Measurements from ENCODE around the gene CTCFL. TPM values are rescaled to one million over a fixed set of nuclear protein-coding genes. Genes with fewer than 3 reads are reported as not detected.

Gene CTCFL
- total RNA-seq (2022; extraction: Qiagen RNA extraction; ENCODE audit: low read depth): not detected in 5 replicates

DNA sequence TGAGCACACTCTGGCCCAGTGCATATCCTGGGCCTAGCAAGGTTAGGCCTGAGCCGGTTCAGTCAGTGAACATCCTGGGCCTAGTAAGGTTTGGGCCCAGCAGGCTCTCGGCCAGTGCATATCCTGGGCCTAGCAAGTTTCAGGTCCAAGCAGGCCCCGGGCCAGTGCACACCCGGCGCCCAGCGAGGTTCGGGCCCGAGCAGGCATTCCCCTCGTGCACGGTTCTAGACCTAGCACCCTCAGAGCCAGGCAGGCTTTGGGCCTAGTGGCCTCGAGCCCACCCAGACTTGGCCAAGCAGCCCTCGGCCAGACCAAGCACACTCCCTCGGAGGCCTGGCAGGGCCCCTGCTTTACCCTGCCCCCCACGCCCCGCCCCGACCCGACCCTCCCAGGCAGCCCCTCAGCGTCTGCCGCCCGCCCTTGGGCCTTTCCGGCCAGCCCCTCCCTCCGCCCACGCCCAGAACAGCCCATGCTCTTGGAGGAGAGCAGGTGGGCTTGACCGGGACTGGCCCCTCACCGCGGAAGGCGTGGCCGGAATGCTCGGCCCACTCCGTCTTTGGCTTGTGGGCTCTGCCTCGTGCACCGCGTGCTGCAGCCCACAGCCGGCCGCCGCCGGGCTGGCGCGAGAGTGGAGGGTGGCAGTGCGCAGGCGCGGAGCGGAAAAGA is at the start of gene CTCFL:
TSS of gene CTCFL (minus strand) at position 630 of the 666 bp plus-strand sequence. CDS start 935 bp downstream, outside the sequence.

DNA sequence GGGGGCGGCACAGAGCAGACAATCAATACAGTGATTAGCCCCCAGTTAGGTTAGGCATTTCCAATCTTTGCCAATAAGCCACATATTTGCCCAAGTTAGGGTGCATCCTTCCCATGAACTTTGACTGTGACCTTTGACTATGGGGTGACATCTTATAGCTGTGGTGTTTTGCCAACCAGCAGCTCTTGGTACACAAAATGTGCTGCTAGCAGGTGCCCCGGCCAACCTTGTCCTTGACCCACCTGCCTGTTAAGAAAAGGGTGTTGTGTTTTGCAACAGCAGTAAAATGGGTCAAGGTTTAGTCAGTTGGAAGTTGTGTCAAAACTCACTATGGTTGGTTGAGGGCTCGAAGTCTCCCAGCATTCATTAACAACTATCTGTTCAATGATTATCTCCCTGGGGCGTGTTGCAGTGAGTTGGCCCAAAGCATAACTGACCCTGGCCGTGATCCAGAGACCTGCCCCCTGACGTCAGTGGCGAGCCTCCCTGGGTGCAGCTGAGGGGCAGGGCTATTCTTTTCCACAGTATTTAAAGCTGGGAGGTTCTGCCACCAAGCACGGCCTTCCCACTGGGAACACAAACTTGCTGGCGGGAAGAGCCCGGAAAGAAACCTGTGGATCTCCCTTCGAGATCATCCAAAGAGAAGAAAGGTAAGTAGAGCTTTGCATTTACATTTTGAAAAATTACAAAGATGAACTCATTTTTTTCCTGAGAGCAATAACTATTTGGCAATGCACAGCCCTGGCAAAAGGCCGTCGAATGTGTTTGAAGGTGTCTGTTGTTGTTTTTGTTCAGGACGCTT is 35.8 kb upstream of the CTCFL start, which contains the start of gene PCK1:
TSS of gene PCK1 (plus strand) at position 557 of the 802 bp plus-strand sequence. CDS start 302 bp downstream, outside the sequence.

Other genes with a start within 250 kb of the CTCFL start
- not detected in 5 replicates for gene SPO11, start 195.3 kb downstream of the CTCFL start, total RNA-seq (2022; extraction: Qiagen RNA extraction; ENCODE audit: low read depth)
- gene RAE1, start 173.9 kb downstream of the CTCFL start, total RNA-seq (2022; extraction: Qiagen RNA extraction; ENCODE audit: low read depth): 60.5 to 71.5 TPM (median 62.8 TPM) in 5 replicates
- gene RBM38, start 133.7 kb downstream of the CTCFL start, total RNA-seq (2022; extraction: Qiagen RNA extraction; ENCODE audit: low read depth): 26.7 to 37.7 TPM (median 35.4 TPM) in 5 replicates
- 0.02 to 0.30 TPM (median 0.07 TPM) in 4 of 5 replicates, not detected in the other for gene PCK1, start 36.0 kb upstream of the CTCFL start, total RNA-seq (2022; extraction: Qiagen RNA extraction; ENCODE audit: low read depth)
- 0.13 TPM in 1 of 5 replicates, not detected in the others for gene ZBP1, start 95.3 kb upstream of the CTCFL start, total RNA-seq (2022; extraction: Qiagen RNA extraction; ENCODE audit: low read depth)
- gene PMEPA1, start 184.9 kb upstream of the CTCFL start, total RNA-seq (2022; extraction: Qiagen RNA extraction; ENCODE audit: low read depth): 155 to 322 TPM (median 298 TPM) in 5 replicates